HG03097 (cell line): ENCODE measurements around the gene AHDC1.
A peak's percentile ranks its signal among the peaks of the same experiment; 100 is the strongest.

Experiments
- ATAC-seq: cut with Tn5 transposase; IDR thresholded peaks from one replicate; pipeline ENCODE4 v1.9.1; 2021; ENCODE audit not compliant: unreplicated experiment, low FRiP score

The AHDC1 gene

DNA sequence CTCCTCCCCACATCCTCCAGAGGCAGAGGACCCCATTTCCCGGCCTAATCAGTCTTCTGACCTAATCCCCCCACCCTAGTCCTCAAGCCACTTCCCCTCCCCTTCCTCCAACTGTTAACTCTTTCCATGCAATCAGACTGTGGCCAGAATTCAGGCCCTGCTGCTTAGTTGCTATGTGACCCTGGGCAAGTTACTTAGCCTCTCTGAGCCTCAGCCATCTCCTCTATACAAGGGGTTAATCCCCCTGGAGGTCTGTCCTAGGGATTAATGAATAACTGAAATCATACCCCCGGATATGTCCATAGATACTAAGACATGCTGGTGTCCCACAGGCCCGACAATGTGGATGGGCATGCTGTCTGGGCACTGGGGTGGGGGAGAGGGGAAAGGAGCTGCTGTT, 18.3 kb downstream of the AHDC1 start:
- ATAC-seq: no peak

DNA sequence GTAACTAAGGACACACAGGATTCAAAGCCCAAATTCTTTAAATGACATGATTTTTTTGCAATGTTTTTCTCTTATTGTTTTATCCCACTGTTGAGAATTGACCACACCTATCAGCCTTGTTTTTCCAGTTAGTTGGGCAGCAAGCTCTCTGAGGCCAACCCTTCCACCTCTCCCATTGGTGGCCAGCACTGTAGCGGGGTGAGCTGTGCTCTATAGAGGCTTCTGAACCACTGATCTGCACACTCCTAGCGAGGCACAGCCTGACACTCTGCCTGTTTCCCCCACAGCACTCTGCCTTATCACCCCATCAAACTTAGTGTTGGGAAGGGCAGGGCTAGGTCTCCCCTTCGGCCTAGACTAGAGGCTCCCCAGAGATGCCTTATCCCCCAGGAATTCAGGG, 19.5 kb downstream of the AHDC1 start:
- ATAC-seq: no peak

DNA sequence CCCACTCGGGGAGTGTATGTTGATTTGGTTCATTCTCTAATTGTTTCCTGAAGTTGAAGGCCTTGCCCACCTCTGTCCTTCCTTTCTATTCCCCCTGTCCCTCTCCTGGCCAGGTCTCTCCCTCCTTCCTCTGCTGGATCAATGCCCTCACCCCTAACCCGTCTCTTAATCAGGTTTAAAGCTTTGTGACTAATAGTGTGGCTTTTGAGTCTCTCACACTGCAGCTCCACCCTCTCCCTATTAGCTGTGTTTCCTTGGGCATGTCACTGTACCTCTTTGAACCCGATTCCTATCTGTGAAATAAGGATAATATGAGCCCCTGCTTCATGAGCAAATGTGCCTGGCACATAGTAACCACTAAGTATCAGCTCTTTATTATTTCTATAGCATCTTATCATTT, 20.5 kb downstream of the AHDC1 start:
- no peak for ATAC-seq

DNA sequence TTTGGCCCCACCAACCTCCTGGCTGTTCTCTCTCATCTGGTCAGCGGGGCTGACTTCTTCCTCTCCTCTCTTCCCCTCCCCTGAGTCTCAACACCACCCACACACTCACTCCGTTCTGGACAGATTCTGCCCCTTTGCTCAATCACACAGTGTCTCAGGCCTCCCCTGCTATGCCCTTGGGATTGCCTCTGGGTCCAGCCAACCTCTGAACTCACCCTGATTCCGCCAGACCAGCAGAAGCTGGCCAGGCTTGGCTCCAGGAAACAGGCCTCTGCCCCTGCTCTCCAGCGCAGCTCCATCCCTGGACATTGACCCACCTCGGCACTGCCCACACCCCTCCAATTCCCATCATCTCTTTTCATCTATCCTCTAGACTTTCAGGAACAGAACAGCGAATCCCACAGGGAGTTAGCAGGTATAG, 22.1 kb downstream of the AHDC1 start:
- ATAC-seq: no peak

DNA sequence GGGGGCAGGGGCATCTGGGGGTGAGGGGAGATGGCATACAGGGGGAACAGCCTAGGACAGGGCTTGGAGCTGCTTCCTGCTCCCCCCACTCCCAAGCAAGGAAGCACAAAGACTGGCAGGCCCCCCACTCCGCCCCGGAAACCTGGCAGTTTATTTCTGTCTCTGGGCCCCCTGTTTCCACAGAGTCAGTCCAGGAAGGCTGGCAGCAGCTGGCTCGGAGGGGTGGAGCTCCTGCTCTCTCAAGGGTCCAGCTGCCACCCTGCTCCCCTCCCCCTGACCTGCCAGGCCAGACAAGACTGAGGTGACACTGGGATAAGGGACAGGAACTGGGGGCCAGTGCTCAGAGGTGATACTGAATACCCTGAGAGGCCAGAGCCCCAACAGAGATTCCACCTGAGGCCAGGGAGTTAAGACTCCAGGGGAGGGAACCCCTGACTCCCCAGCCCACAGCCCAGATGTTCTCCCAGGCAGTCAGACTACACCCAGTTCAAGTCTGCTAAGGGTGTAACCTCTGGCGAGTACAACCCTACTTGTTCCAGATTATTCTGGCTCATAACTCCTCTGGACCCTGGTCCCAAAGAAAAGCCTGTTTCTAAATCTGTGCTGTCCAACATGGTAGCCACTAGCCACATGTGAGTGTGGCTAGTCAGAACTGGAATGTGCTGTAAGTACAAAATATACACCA, 26.3 kb downstream of the AHDC1 start:
- ATAC-seq: no peak

DNA sequence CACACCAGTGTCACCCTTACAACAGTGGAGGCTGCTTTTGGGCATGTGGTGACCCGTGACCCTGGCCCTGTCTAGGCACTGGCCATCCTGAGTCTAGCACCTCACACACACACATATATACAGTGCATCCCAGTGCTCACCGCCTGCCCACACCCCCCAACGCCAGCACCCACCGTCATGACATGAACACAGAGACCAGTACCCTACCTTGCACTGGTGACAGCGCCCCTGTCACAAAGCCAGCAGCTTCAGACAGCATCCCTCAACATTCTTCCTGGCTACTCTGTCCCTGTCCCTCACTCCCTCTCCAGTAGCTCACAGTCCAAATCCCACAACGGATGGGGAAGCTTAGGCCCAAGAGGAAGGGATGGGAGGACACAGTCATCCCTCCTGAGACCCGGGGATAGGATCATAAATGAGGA, 27.1 kb downstream of the AHDC1 start:
- no peak for ATAC-seq

DNA sequence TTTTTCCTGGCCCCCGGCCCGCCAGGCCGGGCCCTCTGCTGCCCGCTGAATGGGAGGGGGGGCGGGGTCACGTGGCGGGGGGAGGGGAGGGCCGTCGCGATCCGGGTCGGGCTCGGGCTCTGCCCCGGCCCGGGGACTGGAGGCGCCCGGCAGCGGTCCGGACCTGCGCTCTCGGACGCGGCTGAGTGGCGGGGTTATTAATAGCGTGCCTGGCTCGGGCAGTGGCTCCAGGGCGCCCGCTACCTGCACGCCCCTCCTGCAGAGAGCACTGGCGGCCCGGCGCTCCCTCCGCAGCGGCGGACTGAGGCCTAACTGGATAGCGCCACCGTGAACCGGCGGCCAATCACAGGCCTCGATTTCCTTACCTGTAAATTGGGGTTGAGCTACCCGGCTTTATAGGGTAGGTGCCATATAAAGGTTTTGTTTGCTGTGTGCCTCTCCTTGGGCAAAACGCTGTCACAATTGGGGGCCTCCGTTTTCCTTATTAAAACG, 28.1 kb downstream of the AHDC1 start:
- no peak for ATAC-seq

DNA sequence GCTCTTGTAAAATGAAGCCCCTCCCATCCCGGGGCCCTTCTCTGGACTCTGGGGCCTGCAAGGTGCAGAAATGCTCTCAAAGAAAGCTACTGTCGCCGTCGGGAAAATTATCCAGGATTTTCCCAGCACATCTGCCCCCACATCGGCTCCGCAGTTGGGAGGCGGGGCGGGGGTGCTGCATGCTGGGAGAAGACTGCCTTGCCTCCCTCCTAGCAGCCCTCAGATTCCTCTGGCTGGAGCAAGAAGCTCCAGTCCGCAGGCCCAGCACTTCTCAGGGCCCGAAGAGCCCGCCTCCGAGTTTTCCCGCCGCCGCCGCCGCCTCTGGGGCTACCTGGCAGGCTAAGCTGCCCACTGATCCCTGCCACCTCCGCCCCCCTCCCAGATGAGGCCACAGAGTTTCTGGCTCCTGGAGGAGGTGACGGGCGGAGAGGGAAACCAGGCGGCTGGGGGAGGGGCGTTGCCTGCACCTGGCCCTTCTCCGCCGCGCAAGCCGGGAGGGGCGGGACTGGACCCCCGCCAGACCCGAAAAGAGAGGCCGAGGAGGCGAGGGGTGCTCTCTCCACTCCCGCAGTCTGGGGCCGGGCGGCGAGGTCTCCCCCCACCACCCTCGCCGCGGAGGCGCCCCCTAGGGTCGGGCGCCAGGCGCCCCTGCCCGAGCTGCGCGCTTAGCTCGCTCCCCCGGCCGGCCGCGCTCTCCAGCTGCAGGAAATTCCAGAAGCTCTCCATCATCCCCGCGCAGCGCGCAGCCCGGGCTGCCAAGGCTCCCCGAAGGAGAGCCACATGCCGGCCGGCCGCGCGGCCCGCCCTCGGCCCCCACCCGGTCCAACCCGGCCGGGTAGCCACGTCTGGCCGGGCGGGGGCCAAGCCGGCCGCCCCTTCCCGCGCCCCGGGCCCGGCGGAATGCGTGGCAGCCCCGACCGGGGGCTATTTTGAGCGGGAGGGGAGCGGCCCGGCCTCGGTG, 28.8 kb downstream of the AHDC1 start:
- ATAC-seq: no peak

DNA sequence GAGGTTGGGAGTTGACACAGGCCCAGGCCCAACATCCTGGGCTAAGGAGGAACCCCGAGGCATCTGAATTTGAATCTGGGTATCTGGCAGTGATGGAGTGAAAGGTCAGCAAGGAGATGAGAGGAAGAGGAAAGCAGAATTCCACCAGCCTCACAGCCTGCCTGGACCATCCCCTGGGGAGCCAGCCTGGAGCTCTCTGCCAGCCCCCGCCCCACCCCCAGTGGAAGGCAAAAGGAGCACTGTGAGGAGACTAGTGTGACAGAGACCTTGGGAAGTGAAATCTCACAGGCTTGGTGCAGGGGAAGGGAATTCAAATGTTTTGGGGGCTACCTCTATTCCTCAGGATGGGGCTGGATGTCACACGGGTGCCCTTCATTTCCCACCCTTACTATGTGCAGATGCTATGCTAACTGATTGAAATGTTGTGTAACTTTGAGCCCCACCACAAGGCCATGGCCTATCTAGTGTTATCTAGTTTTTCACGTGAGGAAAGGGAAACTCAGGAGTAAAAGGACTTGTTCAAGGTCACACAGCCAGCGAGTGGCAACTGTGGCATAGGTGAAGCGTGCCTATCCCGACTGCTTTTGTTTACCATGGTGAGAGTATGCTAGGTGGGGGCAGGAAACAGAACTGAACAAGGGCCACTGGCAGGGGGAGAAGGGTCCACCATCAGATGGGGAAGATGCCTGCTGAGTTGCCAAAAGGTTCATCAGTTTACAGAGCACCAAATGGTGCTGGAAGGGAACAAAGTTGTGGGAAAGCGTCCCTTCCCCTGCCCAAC, 29.8 kb downstream of the AHDC1 start:
- ATAC-seq: no peak

DNA sequence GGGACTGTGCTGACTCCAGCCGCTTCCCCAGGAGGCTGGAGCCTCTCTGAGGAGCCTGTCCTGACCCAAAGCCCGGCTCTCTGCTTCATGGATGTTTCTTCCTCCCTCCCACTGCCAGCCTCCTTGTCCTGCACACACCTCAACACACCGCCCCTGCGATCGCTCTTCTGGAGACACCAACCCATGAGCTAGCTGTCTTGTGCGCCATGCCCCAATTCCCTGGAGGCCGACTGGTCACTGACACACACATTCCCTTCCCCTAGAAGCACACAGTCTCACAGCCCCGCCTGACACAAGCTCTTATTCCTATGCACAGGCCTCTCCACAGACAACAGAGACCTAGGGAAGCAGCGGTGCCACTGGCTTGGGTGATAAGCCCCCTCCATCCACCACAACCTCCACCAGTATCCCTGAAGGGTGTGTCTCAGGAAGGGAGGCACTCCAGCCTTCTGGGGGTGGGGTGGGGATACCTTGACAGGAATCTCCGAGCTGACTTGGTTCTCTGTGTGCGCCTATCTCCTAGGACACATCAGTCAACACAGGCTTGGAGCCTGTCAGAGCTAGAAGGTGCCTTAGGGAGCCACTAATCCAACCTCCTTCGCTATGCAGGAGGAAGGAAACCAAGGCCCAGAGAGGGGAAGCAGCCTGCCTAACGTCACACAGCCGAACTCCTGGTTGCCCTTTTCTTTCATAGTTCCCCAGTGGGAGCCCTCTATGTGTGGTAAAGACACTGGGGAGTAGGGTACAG, 31.1 kb downstream of the AHDC1 start:
- ATAC-seq: no peak

DNA sequence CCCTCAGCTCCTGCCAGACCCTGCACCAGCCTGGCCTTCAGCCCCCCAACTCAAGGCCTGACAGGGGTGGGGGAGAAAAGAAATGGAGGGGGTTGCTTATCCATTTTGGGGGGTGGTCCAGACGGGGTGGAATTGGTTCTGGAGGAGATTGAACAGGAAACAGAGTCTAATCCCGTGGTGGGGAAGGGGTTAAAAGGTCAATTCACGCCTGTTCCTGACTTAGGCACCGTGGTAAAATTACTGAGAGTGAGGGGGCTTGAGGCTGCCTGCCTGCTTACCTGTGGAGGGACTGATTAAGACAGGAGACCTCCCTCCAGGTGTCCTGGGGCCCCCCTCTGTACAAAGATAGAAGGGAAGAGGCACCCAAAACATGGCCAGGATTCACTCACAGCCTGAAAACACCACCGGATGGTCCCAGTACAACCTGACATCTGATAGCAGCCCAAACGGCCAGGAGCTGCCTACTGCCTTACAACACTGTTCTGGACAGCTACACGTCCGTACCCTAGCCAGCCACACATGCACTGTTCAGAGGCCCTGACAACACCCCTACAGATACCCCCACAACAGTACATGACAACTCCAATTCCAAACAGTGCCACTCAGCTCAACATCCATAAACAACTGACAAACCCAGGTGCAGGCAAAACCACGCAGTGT, 31.8 kb downstream of the AHDC1 start:
- no peak for ATAC-seq

DNA sequence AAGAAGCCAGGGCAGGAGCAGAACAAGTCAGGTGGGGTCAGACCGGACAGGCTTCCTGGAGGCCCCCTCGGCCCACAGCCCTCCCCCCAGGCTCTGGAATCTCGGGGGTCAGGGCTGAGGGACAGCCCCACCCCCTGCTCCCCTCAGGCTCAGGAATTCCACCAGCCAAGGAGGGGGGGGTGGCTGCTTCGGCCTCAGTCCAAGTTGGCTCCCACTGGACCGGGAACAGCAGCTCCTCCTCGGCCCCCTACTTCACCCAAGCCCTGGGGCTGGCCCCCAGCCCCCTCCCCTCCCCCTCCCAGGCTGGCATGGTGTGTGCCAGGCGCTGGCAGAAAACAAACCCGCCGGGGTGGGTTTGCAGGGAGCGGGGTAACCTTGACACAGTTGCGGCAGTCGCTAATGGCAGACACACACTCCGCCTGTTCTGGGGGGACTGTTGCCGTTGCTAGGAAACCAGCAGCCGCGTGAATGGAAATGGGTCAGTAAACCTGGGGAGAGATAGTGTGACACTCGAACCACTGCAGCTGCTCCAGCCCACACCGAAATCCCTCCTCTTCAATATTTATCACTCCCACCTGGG, 32.4 kb downstream of the AHDC1 start:
- ATAC-seq: no peak

DNA sequence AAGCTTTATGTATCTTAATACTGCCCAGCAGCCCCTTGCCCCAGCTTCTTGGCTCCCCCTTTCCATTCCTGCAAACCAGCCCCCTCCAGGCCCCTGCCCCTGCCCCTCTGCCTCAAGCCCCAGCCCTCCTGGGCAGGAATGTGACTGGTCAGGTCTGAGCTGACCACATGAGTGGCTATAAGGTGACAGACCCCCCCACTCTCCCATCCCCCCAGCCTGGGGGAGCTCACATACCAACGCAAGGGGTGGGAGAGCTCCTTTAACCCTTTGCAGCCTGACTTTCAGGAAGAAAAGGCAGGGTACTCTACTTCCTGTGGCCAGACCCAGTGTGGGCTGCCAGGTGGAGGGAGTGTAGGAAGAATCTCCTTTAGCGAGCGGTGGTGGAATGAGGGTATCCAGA, 33.2 kb downstream of the AHDC1 start:
- no peak for ATAC-seq

DNA sequence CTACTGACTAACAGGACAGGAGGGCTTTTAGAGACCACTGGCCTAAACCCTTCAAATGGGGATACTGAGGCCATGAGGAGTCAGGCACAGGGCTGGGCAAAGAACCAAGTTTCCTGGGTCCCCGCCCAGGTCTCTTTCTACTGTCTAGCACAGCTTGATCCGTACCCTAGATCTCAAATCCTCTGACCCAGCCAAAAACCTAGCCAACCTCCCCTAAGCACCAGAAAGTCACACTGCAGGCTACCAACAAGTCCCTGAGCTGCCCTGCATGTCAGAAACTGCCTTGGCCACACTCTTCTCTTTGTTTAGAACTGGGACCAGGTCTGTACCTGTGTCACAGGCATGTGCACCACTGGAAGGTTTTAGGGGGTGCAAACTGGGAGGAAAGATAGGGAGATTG, 33.6 kb downstream of the AHDC1 start:
- no peak for ATAC-seq

DNA sequence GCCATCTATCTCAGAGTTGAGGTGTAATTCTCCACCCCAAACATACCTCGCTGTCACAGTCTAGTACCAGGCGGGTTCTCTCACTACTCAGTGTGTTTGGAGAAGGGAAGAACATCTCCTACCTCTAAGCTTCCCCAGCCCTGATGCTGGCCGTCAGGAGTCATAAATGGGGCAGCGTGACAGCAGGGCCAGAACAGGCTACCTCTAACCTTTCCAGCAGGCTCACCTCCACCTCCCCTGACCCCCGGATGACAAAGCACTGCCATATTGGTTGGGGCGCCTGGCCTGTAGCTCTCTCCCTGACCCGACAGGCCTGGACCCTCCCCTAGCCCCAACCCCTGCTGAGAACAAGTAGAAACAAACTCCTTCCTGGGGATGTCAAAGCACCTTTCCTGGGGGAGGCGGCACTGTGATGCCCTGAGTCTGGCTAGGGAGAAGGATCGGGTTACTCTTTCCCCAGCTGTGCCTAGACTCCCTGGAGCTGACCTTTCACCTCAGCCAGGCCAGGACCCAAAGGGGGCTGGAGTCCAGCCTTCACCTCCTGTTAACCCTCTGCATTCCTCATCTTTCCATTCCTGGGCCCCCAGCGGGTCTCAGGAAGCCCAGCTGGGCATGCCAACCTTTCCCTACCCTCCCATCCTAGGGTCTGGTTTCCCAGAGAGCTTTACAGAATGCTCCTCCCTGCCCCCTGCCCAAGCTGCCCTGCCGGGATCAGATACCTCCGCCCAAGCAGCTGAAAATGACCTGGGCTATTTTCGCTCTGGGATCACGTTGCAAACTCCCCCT, 34.2 kb downstream of the AHDC1 start:
- ATAC-seq: no peak

DNA sequence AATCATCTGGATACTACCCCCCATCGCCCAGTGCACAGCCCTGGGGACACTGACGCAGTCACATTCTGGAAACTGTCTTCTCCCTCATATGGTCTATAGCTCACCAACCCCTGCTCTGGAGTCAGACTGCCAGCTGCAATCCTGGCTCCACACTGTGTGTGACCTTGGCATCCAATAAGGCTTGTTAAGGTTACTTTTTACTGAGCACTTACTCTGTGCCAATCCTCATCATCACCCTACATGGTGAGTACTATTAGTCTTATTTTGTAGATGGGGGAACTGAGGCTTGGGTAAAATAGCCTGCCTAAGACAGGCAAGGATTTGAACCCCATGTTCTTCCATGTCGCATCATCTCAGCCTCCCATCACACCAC, 34.9 kb downstream of the AHDC1 start:
- ATAC-seq: no peak

DNA sequence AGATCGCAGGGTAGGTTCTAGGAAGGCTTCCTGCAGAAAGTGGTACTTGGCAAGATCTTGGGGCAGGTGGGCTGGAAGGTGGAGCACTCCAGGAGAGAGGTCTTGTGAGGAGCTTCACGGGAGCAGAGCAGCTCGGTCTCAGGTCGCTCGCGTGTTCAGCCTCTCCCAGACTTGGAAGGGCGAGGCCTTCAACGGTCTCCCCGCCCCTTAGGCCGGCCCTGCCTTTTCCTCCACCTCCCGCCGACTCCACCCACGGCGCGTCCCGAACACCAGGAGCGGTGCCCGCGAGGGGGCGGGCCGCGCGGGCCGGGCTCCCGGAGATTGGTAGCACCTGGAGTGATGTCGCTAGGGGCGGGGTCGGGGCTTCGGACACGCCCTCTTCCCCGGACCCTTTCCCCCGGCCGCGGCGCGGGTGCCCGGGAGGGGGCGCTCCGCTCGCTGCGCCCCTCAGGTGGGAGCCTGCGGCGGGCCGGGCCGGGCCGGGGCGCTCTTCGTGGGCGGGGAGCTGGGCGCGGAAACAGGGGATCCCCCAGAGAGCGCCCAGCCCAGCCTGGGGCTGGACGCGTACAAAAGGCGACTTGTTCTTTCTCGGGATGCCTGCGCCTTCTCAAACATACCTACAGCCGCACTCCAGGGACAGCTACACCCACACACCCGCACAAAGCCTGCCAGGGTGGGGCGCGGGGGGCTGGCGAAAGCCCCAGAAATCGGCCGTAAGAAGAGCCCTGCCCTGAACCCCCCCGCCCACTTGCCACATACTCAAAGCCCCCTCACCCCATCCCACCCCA, 35.5 kb downstream of the AHDC1 start:
- ATAC-seq: peak; percentile 81

DNA sequence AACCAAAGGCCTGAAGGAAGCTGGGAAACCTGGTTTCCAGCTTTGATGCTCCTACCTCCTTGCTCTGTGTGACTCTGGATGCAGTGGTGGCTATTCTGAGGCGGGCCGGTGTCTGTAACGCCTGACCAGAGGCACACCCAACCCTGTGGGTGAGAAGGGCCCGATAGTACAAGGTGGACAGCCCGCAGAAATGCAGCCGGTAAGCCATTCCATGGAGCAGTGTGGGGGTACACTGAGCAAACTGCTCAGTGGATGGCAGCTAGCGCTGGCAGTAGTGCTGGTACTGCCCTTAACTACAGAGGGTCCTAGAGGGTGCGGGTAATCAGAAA, 36.0 kb downstream of the AHDC1 start:
- ATAC-seq: no peak
